Breast epithelium (tissue), 3 donors: ENCODE results near the gene TCF4.

Experiments used
- POLR2A ChIP-seq: fragments of 450-650 bp; IDR thresholded peaks from one replicate; pipeline ENCODE4 v1.6.1; 2016; ENCODE audit warnings: antibody characterized with exemption, mild to moderate bottlenecking, moderate library complexity
- TF ChIP-seq, protein P1 (sequence below), 3 donors: fragments of 450-650 bp; IDR thresholded peaks; one replicate each; pipeline ENCODE4 v1.5.1; 2016 to 2017; ENCODE audit warnings: antibody characterized with exemption in 3 of 3, mild to moderate bottlenecking in 3 of 3, moderate library complexity in 3 of 3

DNA sequence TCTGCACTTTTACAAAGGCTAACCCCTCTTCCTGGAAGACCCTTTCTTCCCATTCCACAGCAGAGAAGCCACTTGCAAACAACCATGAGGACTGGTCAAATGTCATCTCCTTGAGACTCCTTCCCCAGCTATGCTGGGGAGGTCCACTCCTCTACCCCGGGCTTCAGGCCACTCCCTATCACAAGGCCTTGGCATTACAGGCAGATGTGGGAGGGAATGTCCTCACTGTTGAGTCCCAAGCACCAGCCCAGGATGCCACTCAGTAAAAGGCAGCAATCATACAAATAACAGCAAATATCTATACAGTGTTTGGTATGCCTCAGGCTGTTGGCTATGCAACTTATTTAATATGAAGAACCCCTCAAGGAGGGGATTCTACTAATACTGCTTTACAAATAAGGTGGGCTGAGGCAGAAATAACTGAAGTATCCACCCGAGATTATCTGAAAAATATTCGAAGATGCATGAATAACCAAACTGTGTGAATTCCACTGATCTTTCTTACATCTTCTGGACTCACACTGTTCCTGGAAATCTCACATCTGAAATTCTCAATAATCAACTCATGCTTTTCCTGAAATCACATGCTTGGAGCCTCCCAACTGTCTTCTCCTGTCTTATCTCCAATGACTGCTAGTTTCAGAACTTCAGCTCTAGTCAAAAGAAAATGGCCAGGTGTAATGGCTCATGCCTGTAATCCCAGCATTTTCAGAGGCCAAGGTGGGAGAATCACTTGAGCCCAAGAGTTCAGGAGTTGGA is 226.3 kb downstream of the TCF4 start:
- no peak for TF ChIP-seq POLR2A
- TF ChIP-seq, protein P1, sequence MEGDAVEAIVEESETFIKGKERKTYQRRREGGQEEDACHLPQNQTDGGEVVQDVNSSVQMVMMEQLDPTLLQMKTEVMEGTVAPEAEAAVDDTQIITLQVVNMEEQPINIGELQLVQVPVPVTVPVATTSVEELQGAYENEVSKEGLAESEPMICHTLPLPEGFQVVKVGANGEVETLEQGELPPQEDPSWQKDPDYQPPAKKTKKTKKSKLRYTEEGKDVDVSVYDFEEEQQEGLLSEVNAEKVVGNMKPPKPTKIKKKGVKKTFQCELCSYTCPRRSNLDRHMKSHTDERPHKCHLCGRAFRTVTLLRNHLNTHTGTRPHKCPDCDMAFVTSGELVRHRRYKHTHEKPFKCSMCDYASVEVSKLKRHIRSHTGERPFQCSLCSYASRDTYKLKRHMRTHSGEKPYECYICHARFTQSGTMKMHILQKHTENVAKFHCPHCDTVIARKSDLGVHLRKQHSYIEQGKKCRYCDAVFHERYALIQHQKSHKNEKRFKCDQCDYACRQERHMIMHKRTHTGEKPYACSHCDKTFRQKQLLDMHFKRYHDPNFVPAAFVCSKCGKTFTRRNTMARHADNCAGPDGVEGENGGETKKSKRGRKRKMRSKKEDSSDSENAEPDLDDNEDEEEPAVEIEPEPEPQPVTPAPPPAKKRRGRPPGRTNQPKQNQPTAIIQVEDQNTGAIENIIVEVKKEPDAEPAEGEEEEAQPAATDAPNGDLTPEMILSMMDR (IDR thresholded peaks at IDR 0.05), result no peak
